Fibroblast of peridontal ligament (primary cell): Measurements from ENCODE around the gene EGFL6.
"Not testable (repeated sequence)": the region's sequence is repeated elsewhere in the genome, so short reads cannot be mapped to it uniquely, and the experiment has no call there.

Experiments used
- DNase-seq: peaks from one replicate; pipeline ENCODE4 v3.0.0-alpha.2; 2010; ENCODE audit errors: extremely low read depth

EGFL6 gene

GRCh38 chrX:13652850-13653693 lies 83.7 kb downstream of the EGFL6 start, which contains the start of gene TCEANC:
TSS of gene TCEANC (plus strand) at chrX:13653141. CDS start at chrX:13662509, 9,368 bp downstream.
- DNase-seq, result peak; percentile 95

DNA sequence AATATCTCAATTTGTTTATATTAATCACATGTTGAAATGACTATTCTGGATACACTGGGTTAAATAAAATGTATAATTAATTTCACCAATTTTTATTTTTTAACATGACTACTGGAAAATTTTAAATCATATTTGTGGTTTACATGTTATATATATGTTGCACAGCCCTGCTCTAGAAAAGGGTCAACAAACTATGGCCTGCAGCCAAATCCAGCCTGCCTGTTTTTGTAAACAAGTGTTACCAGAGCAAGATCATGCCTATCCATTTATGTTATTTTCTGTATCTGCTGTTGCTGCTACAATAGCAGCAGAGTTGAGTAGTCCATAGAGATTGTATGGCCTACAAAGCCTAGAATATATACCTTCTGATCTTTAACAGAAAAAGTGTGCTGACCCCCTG lies 84.7 kb downstream of the EGFL6 start:
- DNase-seq, result no peak

DNA sequence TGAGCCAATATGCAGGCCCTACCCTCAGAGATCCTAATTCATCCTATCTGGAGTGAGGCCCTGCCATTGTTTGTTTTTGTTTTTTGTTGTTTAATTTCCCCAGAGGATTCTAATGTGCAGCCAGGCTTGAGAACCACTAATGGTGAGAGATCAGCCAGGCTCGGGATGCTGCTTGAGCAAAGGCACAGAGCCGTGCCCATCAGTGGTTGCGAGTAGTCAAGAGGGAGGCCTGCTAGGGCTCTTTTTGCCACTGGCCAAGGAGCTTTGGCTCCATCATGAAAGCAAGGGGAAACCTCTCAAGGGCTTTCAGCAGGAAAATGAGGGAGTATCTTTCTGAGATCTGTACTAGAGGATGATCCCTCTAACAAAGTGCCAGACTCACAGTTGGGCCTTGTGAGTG lies 86.3 kb downstream of the EGFL6 start:
- no peak for DNase-seq

DNA sequence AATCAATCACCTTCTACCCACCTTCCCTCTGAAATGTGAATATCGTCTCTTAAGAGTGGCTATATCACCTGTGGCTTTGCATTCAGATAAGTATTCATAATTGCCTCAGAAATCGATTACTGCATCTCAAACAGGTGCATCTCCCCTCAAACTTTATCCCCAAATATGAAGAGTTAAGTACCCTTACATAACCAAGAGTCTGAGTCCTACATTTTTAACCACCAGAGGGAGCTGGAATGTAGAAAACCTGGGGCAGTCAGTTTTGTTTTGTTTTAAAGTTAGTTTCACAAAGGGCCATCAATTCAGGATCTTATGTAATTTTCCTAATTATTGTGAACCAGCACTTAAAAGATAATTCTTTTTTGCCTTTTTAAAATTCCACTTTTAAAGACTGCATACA lies 89.2 kb downstream of the EGFL6 start:
- peak; percentile 81 for DNase-seq

- peak; percentile 65 for DNase-seq
Observed at GRCh38 chrX:13659063-13659462, 89.7 kb downstream of the EGFL6 start.

GRCh38 chrX:13661735-13662288 lies 92.4 kb downstream of the EGFL6 start:
- no peak for DNase-seq

GRCh38 chrX:13662355-13662791 lies 93.0 kb downstream of the EGFL6 start:
- peak; percentile 83 for DNase-seq

DNA sequence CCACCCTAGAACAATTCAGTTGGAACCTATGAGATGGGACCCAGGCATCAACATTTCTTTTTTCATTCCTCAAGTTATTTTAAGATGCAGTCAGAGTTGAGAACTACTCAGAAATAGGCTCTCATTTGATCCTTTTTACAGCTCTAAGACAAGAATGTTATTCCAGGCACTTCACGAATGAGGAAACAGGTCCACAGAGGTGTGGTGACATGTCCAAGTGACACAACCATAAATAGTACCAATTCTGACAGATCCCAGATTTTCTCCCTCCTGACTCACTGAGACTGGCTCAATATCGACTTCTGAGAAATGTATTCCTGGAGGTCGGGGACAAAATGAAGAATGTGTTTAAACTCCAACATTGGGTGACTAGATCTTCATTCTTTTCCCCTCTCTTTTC lies 94.6 kb downstream of the EGFL6 start:
- DNase-seq, result no peak

GRCh38 chrX:13666836-13667235 lies 97.4 kb downstream of the EGFL6 start:
- DNase-seq, result no peak

DNA sequence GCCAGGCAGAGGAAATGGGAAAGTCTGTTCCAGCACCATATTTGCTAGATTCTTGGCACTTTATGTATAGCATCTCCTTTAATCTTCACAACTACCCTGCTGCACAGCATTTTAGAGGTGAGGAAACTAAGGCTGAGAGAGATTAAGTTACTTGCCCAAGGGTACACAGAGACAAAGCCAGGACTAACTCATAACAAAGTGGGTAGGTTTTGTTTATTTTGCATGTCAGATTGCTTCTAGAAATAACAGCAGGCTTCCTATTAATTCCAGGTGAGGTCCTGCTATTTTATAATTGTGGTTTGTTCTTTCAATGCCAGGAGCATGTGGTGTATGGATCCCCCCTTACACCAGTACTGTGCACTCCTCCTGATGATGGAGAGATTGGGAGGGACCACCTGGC lies 98.5 kb downstream of the EGFL6 start:
- no peak for DNase-seq

GRCh38 chrX:13669246-13669737 lies 99.9 kb downstream of the EGFL6 start:
- DNase-seq, result peak; percentile 97

GRCh38 chrX:13669755-13670154 lies 100.4 kb downstream of the EGFL6 start:
- DNase-seq, result not testable (repeated sequence)

- DNase-seq, result no peak
Observed at GRCh38 chrX:13670197-13670596, 100.8 kb downstream of the EGFL6 start.

DNA sequence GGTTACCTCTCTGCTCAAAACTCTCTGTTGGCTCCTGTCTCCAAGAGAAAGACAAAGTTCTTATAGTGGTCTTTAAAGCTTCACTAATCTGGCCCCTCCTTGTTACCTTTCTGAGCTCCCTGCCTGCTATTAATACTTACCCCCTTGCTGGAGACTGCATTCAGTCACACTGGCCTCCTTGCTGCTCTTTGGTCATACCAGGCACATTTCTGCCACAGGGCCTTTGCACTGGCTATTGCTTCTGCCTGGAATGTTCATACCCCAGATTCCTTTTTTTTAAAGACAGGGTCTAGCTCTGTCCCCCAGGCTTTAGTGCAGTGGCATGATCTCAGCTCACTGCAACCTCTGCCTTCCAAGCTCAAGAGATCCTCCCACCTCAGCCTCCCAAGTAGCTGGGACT lies 103.6 kb downstream of the EGFL6 start:
- DNase-seq, result no peak

- no peak for DNase-seq
Observed at GRCh38 chrX:13676885-13677284, 107.5 kb downstream of the EGFL6 start.

GRCh38 chrX:13679700-13680099 lies 110.3 kb downstream of the EGFL6 start:
- DNase-seq, result not testable (repeated sequence)

DNA sequence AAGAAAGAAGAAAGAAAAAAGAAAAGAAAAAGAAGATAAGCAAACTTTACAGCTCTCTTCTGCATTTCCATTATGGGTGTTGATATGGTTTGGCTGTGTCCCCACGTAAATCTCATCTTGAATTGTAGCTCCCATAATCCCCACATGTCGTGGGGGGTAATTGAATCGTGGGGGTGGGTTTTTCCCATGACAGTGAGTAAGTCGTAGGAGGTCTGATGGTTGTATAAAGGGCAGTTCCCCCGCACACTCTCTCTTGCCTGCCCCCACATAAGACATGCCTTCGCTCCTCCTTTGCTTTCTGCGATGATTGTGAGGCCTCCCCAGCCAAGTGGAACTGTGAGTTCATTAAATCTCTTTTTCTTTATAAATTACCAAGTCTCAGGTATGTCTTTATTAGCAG lies 112.2 kb downstream of the EGFL6 start:
- no peak for DNase-seq
